Calu3 (cell line): ENCODE results near the gene ATP5ME. TPM values are rescaled to one million over a fixed set of nuclear protein-coding genes. Genes with fewer than 3 reads are reported as not detected.

ENCODE experiments used
- BruUV-seq: library from RNA; stranded (reverse); fragments of 400-500 nt; replicated peaks from 2 replicates; lab custom pipeline; 2021; lab: Mats Ljungman, UMichigan
- CTCF ChIA-PET: fragments of 300-600 bp; sonication (Branson Sonifier 250); formaldehyde crosslinking; loops from one replicate; lab custom pipeline; 2022; ENCODE audit warnings: antibody characterized with exemption; lab: Charles Lee
- DNase-seq: peaks from one replicate; pipeline ENCODE4 v3.0.0; 2022
- H3K27ac Mint-ChIP-seq: one replicate; pipeline ENCODE4 v1.8.0; 2022; ENCODE audit warnings: mixed read lengths; ENCODE audit not compliant: unreplicated experiment
- H3K27me3 Mint-ChIP-seq: one replicate; pipeline ENCODE4 v1.8.0; 2022; ENCODE audit warnings: mixed read lengths; ENCODE audit not compliant: unreplicated experiment
- H3K36me3 Mint-ChIP-seq: one replicate; pipeline ENCODE4 v1.8.0; 2022; ENCODE audit warnings: mild to moderate bottlenecking, moderate library complexity, mixed read lengths; ENCODE audit not compliant: insufficient read depth, unreplicated experiment
- H3K4me1 Mint-ChIP-seq: one replicate; pipeline ENCODE4 v1.8.0; 2022; ENCODE audit warnings: mild to moderate bottlenecking, low read depth, mixed read lengths; ENCODE audit not compliant: unreplicated experiment
- H3K4me3 Mint-ChIP-seq: one replicate; pipeline ENCODE4 v1.8.0; 2022; ENCODE audit warnings: mild to moderate bottlenecking, low read depth, moderate library complexity, mixed read lengths; ENCODE audit not compliant: unreplicated experiment
- H3K9me3 Mint-ChIP-seq: one replicate; pipeline ENCODE4 v1.8.0; 2022; ENCODE audit warnings: low read depth, mixed read lengths; ENCODE audit not compliant: unreplicated experiment
- CTCF ChIP-seq: fragments of 200-600 bp; IDR thresholded peaks from one replicate; pipeline ENCODE4 v1.8.0; 2022; ENCODE audit warnings: antibody characterized with exemption; ENCODE audit not compliant: unreplicated experiment
- intact Hi-C: fragments of 100-400 bp; cut with micrococcal nuclease; formaldehyde crosslinking; loops from one replicate; pipeline ENCODE4 v1.10.0; 2022; ENCODE audit not compliant: unreplicated experiment
- total RNA-seq: library from RNA; stranded (reverse); gene quantifications from 2 replicates; pipeline ENCODE4 v1.2.3, GENCODE V29; 2022

ATP5ME gene
- total RNA-seq, 1 experiment from 2014 or later, result 124 TPM

DNA sequence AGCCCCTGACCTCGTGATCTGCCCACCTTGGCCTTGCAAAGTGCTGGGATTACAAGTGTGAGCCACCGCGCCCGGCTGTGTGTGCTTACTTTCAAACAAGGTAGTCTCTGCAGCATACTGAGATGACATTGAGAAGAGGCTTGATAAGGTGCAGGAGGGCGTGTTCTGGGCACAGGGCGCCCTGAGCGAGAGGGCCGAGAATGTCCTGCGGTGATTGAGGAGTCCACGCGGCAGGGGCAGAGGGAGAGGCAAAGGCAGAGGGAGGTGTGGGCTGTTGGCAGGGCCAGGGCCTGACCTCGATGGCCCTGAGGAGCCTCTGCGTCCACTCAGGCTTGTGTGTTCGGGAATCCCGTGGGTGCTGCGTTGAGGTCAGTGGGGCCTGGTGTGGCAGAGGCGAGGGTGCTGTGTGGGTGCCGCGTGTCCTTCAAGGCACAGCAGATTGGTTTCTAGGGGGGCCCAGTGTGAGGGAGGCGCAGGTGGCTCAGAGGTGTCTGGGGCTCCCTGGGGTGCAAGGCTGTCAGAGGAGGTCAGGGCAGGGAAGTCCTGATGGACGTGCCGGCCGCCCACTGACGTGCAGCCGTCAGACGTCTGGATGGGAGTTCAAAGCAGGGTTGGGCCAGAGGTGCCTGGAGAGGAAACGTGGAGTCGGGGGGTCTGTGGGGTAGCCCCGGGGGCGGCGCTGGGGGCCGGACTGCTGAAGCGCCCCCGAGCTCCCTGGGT is 43.7 kb upstream of the ATP5ME start:
- CTCF ChIA-PET, result no interaction called here
- H3K9me3 Mint-ChIP-seq, result peaks cover 2% of the 10 kb centered on the region
- no peak overlapping the region for H3K27ac Mint-ChIP-seq
- BruUV-seq, result no TSS peak
- DNase-seq, result no peak
- H3K36me3 Mint-ChIP-seq, result peaks cover 29% of the 10 kb centered on the region
- H3K27me3 Mint-ChIP-seq, result no peaks in the 10 kb centered on the region
- TF ChIP-seq CTCF, result no peak
- intact Hi-C loops, result no loop called here
- no peak overlapping the region for H3K4me3 Mint-ChIP-seq
- H3K4me1 Mint-ChIP-seq, result no peaks in the 10 kb centered on the region

DNA sequence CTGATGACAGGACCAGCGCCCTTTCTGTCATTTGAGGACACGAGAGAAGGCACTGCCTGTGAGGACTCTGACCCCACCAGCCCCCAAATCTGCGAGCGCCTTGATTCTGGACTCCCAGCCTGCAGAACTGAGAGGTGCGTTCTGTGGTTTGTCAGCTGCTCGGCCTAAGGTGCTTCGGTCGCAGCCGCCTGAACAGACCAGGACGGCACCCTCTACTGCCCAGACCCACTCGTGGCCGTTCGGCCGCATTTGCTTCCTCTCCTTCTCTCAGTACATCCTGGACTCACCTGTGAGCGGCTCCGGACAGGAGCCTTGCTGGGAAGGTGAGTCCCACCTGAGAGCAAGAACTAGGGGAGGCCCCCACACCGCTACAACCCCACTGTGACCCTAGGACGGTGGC is 40.0 kb upstream of the ATP5ME start:
- CTCF ChIA-PET, result no interaction called here
- no peak for DNase-seq
- no peak for TF ChIP-seq CTCF
- Mint-ChIP-seq H3K4me1 (no peaks in the 10 kb centered on the region), H3K36me3 (peaks cover 16% of the 10 kb centered on the region), H3K4me3 (no peak overlapping the region), H3K9me3 (no peaks in the 10 kb centered on the region), H3K27ac (no peak overlapping the region), H3K27me3 (no peaks in the 10 kb centered on the region)
- BruUV-seq, result no TSS peak
- intact Hi-C loops, result no loop called here

- CTCF ChIA-PET, result no interaction called here
- no peaks in the 10 kb centered on the region for H3K4me1 Mint-ChIP-seq
- H3K27ac Mint-ChIP-seq, result no peak overlapping the region
- DNase-seq, result no peak
- H3K36me3 Mint-ChIP-seq, result peaks cover 14% of the 10 kb centered on the region
- H3K4me3 Mint-ChIP-seq, result no peak overlapping the region
- no TSS peak for BruUV-seq
- intact Hi-C loops, result no loop called here
- no peak for TF ChIP-seq CTCF
- no peaks in the 10 kb centered on the region for H3K27me3 Mint-ChIP-seq
- no peaks in the 10 kb centered on the region for H3K9me3 Mint-ChIP-seq
Measured at GRCh38 chr4:712916-713632, 39.0 kb upstream of the ATP5ME start.

DNA sequence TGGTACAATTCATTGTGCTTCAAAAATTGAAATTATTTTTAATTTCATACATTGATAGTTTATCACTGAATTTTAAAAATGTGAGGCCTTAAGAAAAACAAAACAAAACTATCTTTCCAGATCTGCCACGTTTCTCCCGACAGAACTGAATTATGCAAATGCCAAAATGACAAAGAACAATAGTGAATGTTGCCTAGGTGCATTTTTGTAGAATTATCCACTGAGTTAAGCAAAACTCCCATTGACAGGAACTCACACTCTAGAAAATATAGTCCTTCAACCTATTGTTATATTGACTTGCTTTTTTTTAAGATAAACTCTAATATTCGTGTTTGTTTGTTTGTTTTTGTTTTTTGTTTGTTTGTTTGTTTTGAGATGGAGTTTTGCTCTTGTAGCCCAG is 38.0 kb upstream of the ATP5ME start:
- CTCF ChIA-PET, result no interaction called here

More for the DNA sequence above, 38.0 kb upstream of the ATP5ME start:
- BruUV-seq, result no TSS peak
- intact Hi-C loops, result no loop called here
- Mint-ChIP-seq H3K9me3 (no peaks in the 10 kb centered on the region), H3K4me1 (no peaks in the 10 kb centered on the region), H3K27me3 (no peaks in the 10 kb centered on the region), H3K4me3 (no peak overlapping the region), H3K36me3 (peaks cover 9% of the 10 kb centered on the region), H3K27ac (no peak overlapping the region)
- no peak for DNase-seq
- TF ChIP-seq CTCF, result no peak
